Thymus (tissue), 11 donors: Measurements from ENCODE around the gene TSPAN9. TPM values are rescaled to one million over a fixed set of nuclear protein-coding genes. Genes with fewer than 3 reads are reported as not detected.

ENCODE experiments used
- DNase-seq, 9 donors: peaks; one replicate each; pipeline ENCODE4 v3.0.0-alpha.2; 2013; ENCODE audit warnings: low spot score in 9 of 9, low read depth in 6 of 9, missing footprints in 1 of 9
- H3K27ac ChIP-seq, 2 donors: one replicate each; pipeline ENCODE4 v1.5.1; 2013; ENCODE audit warnings: control low read depth in 1 of 2, low read depth in 1 of 2, low read length in 1 of 2, mild to moderate bottlenecking in 1 of 2, moderate library complexity in 1 of 2
- H3K27me3 ChIP-seq, 2 donors: one replicate each; pipeline ENCODE4 v1.5.1; 2013; ENCODE audit warnings: low read length in 1 of 2; ENCODE audit not compliant: control insufficient read depth in 2 of 2, insufficient read depth in 1 of 2
- H3K36me3 ChIP-seq, 2 donors: one replicate each; pipeline ENCODE4 v1.5.1; 2013; ENCODE audit warnings: low read length in 1 of 2, mild to moderate bottlenecking in 1 of 2, moderate library complexity in 1 of 2; ENCODE audit not compliant: control insufficient read depth in 2 of 2, insufficient read depth in 2 of 2
- H3K4me1 ChIP-seq, 2 donors: one replicate each; pipeline ENCODE4 v1.5.1; 2013; ENCODE audit warnings: low read length in 2 of 2; ENCODE audit not compliant: control insufficient read depth in 2 of 2, insufficient read depth in 2 of 2
- H3K4me3 ChIP-seq, 2 donors: one replicate each; pipeline ENCODE4 v1.5.1; 2013; ENCODE audit warnings: low read length in 2 of 2, control low read depth in 1 of 2, mild to moderate bottlenecking in 1 of 2
- H3K9me3 ChIP-seq, 2 donors: one replicate each; pipeline ENCODE4 v1.5.1; 2013; ENCODE audit warnings: low read length in 1 of 2, mild to moderate bottlenecking in 1 of 2; ENCODE audit not compliant: control insufficient read depth in 2 of 2, insufficient read depth in 1 of 2
- WGBS: extraction: QIAGEN DNeasy Blood & Tissue Kit; methylation state at CpG from one replicate; pipeline ENCODE4 v1.1.7; 2013; 5-methylcytosine and 5-hydroxymethylcytosine counted together
- polyA plus RNA-seq: library from polyadenylated mRNA; stranded (reverse); fragments of 200-250 nt; gene quantifications from one replicate; pipeline ENCODE4 v1.2.3, GENCODE V29; 2013
- total RNA-seq: library from RNA; stranded (reverse); fragments of 120-200 nt; gene quantifications from one replicate; pipeline ENCODE4 v1.2.4, GENCODE V29; 2013
- donor health status: healthy.

The TSPAN9 gene
- total and polyA plus RNA-seq, 2 donors, result 4.9 to 10.2 TPM

DNA sequence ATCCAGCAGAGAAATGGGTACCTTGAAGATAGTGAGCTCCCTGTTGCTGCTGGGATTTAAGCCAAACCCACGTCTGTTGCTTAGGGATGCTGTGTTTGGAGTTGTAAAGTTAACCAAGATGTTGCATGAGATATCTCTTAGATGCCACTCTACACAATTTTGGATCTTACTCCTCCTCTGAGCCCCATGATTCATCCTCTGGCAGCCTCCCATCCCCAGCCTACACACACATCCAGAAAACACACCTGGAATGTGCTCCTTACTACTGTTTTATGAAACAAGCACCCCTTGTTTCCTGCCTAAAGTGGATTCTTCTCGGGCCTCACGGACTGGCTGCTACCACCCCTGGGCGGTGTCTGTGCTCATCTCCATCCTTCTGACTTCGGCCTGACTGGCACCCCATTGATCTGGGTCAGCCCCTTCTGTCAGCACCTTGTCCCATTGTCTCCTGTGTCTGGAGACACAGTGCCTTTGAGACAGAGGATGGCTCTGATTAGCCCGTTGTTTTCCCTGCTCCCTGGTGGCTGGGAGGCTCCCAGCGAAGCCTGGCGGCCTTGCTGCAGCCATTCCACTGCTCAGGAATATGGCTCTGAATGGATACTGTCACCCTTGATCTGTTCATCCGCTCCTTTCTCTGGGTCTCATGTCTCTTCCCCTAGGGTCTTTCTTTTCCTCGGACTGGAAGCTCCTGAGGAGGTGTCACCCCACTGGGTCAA lies 24.3 kb downstream of the TSPAN9 start:
- DNase-seq, result no peak

DNA sequence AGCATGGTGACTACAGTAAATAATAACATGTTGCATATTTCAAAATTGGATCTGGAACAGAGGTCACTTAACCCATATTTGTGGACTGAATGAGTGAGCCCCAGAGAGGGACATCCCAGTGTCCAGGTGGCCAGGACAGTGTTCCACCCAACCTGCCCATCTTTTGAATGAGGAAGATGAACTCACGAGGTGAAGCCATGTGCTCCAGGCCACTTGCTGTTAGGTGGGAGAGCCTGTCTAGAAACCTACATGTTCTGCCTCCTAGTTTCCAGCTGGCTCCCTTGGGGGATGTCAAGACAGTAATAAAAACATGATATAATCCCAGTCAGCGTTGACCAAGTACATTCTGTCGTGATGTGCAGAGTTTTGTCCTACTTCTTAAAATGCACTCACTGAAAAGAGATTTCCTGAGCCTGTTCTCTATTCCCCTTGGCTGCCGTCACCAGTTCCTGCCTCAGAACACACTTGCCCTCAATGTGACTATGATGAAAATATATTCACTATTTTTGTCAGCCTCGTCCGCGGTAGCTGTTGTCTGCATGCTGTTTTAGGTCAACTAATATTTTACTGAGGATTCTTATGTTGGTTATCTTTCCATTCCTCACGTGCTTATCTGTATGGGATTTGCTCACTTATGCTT lies 25.7 kb downstream of the TSPAN9 start:
- Histone ChIP-seq H3K27ac (no peak overlapping the region), H3K4me1 (peaks cover 0 to under 1% of the 10 kb centered on the region in 2 donors), H3K27me3 (peaks cover 0 to 11% of the 10 kb centered on the region in 2 donors), H3K36me3 (no peaks in the 10 kb centered on the region), H3K9me3 (peaks cover 0 to under 1% of the 10 kb centered on the region in 2 donors), H3K4me3 (no peak overlapping the region)
- WGBS, result 70% methylated on average over 8 of the region's 8 CpGs
- no peak for DNase-seq

More for the DNA sequence above, 24.3 kb downstream of the TSPAN9 start:
- H3K4me3 ChIP-seq, result no peak overlapping the region
- WGBS, result 90% methylated on average over 10 of the region's 10 CpGs
- H3K9me3 ChIP-seq, result peaks cover 2 to 4% of the 10 kb centered on the region in 2 donors
- no peaks in the 10 kb centered on the region for H3K36me3 ChIP-seq
- H3K4me1 ChIP-seq, result peaks cover 0 to 5% of the 10 kb centered on the region in 2 donors
- peaks cover 0 to 3% of the 10 kb centered on the region in 2 donors for H3K27me3 ChIP-seq
- no peak overlapping the region for H3K27ac ChIP-seq

DNA sequence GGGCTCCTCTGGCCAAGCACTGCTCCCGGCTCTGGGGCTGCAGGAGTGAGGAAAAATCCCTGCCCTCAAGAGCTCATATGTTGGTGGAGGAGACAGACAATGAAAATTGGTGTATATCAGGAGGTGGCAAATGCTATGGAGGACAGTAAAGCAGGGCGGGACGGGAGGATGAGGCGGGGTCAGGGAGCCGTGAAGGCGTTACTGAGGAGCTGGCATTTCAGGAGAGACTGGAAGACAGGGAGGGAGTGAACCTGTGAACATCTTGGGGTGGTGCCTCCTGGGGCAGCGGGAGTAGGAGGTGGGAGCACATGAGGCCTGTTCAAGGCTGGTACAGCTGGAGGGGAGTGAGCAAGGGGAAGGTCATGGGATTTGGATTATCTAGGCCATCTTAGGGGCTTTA lies 26.6 kb downstream of the TSPAN9 start:
- Histone ChIP-seq H3K27ac (no peak overlapping the region), H3K4me1 (no peaks in the 10 kb centered on the region), H3K4me3 (no peak overlapping the region), H3K27me3 (peaks cover 0 to 10% of the 10 kb centered on the region in 2 donors), H3K36me3 (no peaks in the 10 kb centered on the region), H3K9me3 (no peaks in the 10 kb centered on the region)
- DNase-seq, result no peak
- WGBS, result 93% methylated on average over 7 of the region's 7 CpGs

DNA sequence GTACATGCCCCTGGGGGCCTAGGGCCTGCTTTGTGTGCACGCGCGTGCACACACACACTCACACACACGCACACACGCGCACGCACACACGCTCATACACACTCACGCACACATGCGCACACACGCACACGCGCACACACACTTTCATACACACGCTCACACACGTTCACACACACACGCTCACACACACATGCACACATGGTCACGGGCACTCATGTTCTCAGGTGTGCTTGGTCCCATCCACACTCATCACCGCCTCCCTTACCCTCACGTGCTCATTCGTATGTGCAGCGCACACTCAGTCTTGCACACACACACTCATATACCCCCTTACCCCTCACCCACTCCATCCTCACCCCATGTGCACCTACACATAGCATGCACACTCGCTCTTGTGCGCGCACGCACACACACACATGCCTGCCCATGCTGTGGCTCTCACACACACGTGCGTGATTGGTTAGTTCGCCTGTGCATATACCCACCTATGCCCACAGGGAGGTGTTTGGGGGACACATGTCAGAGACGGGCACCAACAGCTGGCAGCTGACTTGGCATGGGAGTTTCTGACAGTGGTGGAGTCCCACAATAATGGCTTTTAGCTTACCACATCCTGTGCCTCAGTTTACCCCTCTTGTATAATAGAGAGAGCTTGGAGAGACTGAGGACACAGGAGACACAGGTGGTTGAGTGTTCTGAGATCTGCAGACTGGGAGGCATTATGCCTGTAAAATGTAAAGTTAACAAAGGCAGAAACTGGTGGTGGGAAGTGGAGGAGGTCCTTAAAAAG lies 28.7 kb downstream of the TSPAN9 start:
- peaks cover 0 to 12% of the 10 kb centered on the region in 2 donors for H3K27me3 ChIP-seq
- H3K4me3 ChIP-seq, result no peak overlapping the region
- no peaks in the 10 kb centered on the region for H3K9me3 ChIP-seq
- peak in 1 of 9 donors; percentile 72 for DNase-seq
- WGBS, result 94% methylated on average over 29 of the region's 29 CpGs
- no peak overlapping the region for H3K27ac ChIP-seq
- H3K36me3 ChIP-seq, result no peaks in the 10 kb centered on the region
- H3K4me1 ChIP-seq, result no peaks in the 10 kb centered on the region

DNA sequence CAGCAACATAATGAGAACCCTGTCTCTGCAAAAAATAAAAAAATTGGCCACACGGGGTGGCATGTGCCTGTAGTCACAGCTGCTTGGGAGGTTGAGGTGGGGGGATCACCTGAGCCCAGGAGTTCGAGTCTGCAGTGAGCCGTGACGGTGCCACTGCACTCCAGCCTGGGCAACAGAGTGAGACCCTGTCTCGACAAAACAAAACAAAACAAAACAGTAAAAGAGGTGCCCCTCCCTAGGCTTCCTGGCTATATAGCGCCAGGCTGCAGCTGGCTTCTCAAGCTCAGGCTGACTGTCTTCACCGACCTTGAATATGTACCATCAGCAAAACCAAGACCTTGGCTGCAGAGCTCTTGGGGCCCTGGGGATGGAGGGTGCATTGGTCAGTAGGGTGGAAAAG lies 29.4 kb downstream of the TSPAN9 start:
- 78% methylated on average over 7 of the region's 7 CpGs for WGBS
- Histone ChIP-seq H3K9me3 (no peaks in the 10 kb centered on the region), H3K36me3 (no peaks in the 10 kb centered on the region), H3K4me3 (no peak overlapping the region), H3K27ac (no peak overlapping the region), H3K4me1 (no peaks in the 10 kb centered on the region), H3K27me3 (peaks cover 0 to 12% of the 10 kb centered on the region in 2 donors)
- DNase-seq, result peak in 1 of 9 donors; percentile 46

DNA sequence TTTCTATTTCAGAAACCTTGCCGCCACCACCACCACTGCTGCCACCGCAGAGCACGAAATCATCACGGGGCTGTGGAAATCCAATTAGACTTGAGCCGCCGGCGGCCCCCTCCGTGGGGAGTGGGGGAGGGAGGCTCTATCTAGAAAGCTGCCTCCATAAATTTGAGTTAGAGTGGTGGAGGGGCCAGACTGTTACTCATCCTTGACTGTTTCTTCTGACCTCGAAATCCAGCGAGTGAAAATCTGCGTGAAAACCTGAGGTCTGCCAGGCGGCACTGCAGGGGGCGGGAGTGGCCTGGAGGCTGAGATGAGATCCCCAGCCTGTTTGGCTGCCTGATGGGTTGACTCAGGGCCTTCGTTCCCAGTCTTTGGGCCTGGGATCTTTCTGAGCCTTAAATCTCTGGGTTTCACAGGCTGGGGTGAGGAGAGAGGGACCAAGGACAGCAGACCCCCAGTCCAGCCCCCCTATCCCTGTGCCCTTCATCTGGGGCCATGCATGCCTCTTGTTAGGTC lies 29.9 kb downstream of the TSPAN9 start:
- H3K27me3 ChIP-seq, result peaks cover 0 to 12% of the 10 kb centered on the region in 2 donors
- WGBS, result 78% methylated on average over 14 of the region's 14 CpGs
- no peak for DNase-seq
- H3K4me1 ChIP-seq, result no peaks in the 10 kb centered on the region
- no peak overlapping the region for H3K27ac ChIP-seq
- H3K4me3 ChIP-seq, result no peak overlapping the region
- H3K36me3 ChIP-seq, result no peaks in the 10 kb centered on the region
- H3K9me3 ChIP-seq, result no peaks in the 10 kb centered on the region

DNA sequence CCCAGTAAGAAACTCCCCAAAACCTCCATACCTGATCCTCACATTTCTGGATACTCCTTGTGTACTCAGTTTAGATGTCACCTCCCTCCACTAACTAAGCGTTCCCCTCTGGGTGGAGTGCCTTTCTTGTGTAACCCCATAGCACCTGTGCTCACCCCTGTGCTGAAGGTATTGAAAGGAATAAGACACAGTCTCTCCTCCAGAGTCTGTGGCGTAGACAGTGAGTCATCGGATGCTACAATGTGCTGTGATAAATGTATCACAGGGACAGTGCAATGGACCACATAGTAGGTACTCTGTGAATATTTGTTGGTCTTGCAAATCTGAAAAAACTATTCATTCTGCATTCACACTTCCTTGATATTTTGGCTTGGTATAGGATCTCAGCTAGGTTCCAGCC lies 30.8 kb downstream of the TSPAN9 start:
- peaks cover 0 to 12% of the 10 kb centered on the region in 2 donors for H3K27me3 ChIP-seq
- H3K4me1 ChIP-seq, result no peaks in the 10 kb centered on the region
- H3K36me3 ChIP-seq, result no peaks in the 10 kb centered on the region
- no peak overlapping the region for H3K27ac ChIP-seq
- H3K9me3 ChIP-seq, result no peaks in the 10 kb centered on the region
- H3K4me3 ChIP-seq, result no peak overlapping the region
- DNase-seq, result no peak
- WGBS, result 94% methylated on average over 3 of the region's 3 CpGs

DNA sequence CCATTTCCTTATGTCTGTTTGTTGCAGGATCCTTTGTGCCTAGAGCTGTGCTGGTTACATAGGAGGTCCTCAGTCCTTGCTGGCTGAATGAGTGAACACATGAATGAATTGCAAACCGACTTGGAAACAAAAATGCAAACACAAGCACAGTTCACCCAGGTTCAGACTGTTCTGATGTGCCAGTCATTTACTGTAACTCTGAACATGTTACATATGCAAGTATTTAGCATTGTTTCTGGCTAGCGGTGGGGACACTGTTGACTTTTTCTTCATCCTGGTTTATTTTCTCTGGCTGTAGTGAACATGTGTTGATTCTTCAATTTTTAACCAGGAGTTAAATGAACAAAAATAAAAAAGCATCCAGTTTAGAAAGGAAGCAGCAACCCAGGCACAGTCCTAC lies 33.4 kb downstream of the TSPAN9 start:
- Histone ChIP-seq H3K27ac (no peak overlapping the region), H3K4me3 (no peak overlapping the region), H3K9me3 (no peaks in the 10 kb centered on the region), H3K4me1 (no peaks in the 10 kb centered on the region), H3K36me3 (no peaks in the 10 kb centered on the region), H3K27me3 (peaks cover 0 to 24% of the 10 kb centered on the region in 2 donors)
- WGBS, result 91% methylated on average over 2 of the region's 2 CpGs
- no peak for DNase-seq
